K562 (cell line): ENCODE results near the gene PGS1. TPM values are rescaled to one million over a fixed set of nuclear protein-coding genes. Genes with fewer than 3 reads are reported as not detected.

Source experiments
- ATAC-seq: fragments of 200-7000 bp; cut with Tn5 transposase; 3 replicates; pipeline ENCODE4 v1.9.1; 2020; ENCODE audit warnings: moderate library complexity
- BruUV-seq: library from RNA; stranded (reverse); fragments of 400-500 nt; replicated peaks from 2 replicates; lab custom pipeline; 2021; lab: Mats Ljungman, UMichigan
- CTCF ChIA-PET: fragments of 300-600 bp; formaldehyde crosslinking; extraction: SDS; loops from one replicate; lab custom pipeline; 2021; ENCODE audit warnings: low intra/inter-chr PET ratio; lab: Yijun Ruan, JAX
- POLR2A ChIA-PET: fragments of 300-600, 350-650 bp; sonication (Branson Sonifier 250); formaldehyde crosslinking; extraction: SDS; loops from one replicate; lab custom pipeline; 2021; ENCODE audit warnings: antibody characterized with exemption, inconsistent platforms; lab: Yijun Ruan, JAX
- DNase-seq, 4 experiments: peaks; one replicate each; pipeline versions ENCODE4 v3.0.0 to v3.0.0-alpha.2; 2011 to 2018; ENCODE audit warnings: low spot score in 3 of 4, mixed read lengths in 3 of 4; ENCODE audit errors: extremely low read depth in 1 of 4
- FAIRE-seq: peaks from 2 replicates; lab custom pipeline; 2011; peaks lifted over from hg19 to GRCh38; lab: Jason Lieb, UNC
- H2AFZ ChIP-seq: 2 replicates; pipeline ENCODE4 v1.6.0; 2011; ENCODE audit warnings: low read depth, low read length, control low read depth, inconsistent platforms
- H3K27ac ChIP-seq: fragments of 200-600 bp; 3 replicates; pipeline ENCODE4 v1.8.0; 2011; ENCODE audit warnings: low read depth, mild to moderate bottlenecking, control low read depth, inconsistent platforms, low read length, moderate library complexity, mixed read lengths; ENCODE audit errors: extremely low read depth
- H3K27me3 ChIP-seq, 2 experiments: fragments of 300-600 bp in 1 of 2; 2 replicates in 1 of 2; 3 replicates in 1 of 2; pipeline versions ENCODE4 v1.6.0 to v1.8.0; 2011; ENCODE audit warnings: inconsistent platforms in 2 of 2, low read length in 2 of 2, mild to moderate bottlenecking in 1 of 2, mixed read lengths in 1 of 2, moderate library complexity in 1 of 2; ENCODE audit not compliant: control insufficient read depth in 2 of 2, insufficient read depth in 2 of 2
- H3K36me3 ChIP-seq: fragments of 300-600 bp; 3 replicates; pipeline ENCODE4 v1.8.0; 2011; ENCODE audit warnings: mild to moderate bottlenecking, low read length, inconsistent platforms; ENCODE audit not compliant: control insufficient read depth, insufficient read depth
- H3K4me1 ChIP-seq, 2 experiments: fragments of 200-600 bp in 1 of 2; replicated peaks in 1 of 2; 2 replicates in 1 of 2; 3 replicates in 1 of 2; pipeline versions ENCODE4 v1.5.1 to v1.8.0; 2011; ENCODE audit warnings: inconsistent platforms in 2 of 2, low read length in 2 of 2, mild to moderate bottlenecking in 1 of 2, mixed read lengths in 1 of 2, moderate library complexity in 1 of 2; ENCODE audit not compliant: control insufficient read depth in 2 of 2, insufficient read depth in 2 of 2
- H3K4me2 ChIP-seq: 2 replicates; pipeline ENCODE4 v1.6.1; 2011; ENCODE audit warnings: low read length, control low read depth, inconsistent platforms, mixed read lengths; ENCODE audit not compliant: insufficient read depth
- H3K4me3 ChIP-seq: fragments of 200-600 bp; sonication (generic), shearing (Covaris generic); 2 replicates; pipeline ENCODE4 v1.5.1; 2016; ENCODE audit warnings: control low read depth, inconsistent platforms
- H3K79me2 ChIP-seq: fragments of 200-600 bp; 3 replicates; pipeline ENCODE4 v1.8.0; 2011; ENCODE audit warnings: low read length, inconsistent platforms; ENCODE audit not compliant: control insufficient read depth, insufficient read depth
- H3K9ac ChIP-seq, 2 experiments: 2 replicates each; pipeline versions ENCODE4 v1.6.0 to v1.6.1; 2011; ENCODE audit warnings: low read depth in 2 of 2, low read length in 2 of 2, control low read depth in 1 of 2, inconsistent platforms in 1 of 2, mild to moderate bottlenecking in 1 of 2, mixed read lengths in 1 of 2; ENCODE audit not compliant: insufficient read depth in 1 of 2
- H3K9me1 ChIP-seq: one replicate; pipeline ENCODE4 v1.6.0; 2011; ENCODE audit warnings: inconsistent platforms, mild to moderate bottlenecking, low read length, moderate library complexity; ENCODE audit not compliant: control insufficient read depth, insufficient read depth
- H3K9me3 ChIP-seq: replicated peaks from 2 replicates; pipeline ENCODE4 v1.5.1; 2011; ENCODE audit warnings: low read depth, low read length, inconsistent platforms; ENCODE audit not compliant: control insufficient read depth, insufficient read depth
- H4K20me1 ChIP-seq: replicated peaks from 2 replicates; pipeline ENCODE4 v1.6.1; 2011; ENCODE audit warnings: low read length, inconsistent platforms, mixed read lengths; ENCODE audit not compliant: control insufficient read depth, insufficient read depth
- BACH1 ChIP-seq: fragments of 200-800 bp; sonication (Bioruptor generic); IDR thresholded peaks from 2 replicates; pipeline ENCODE4 v1.6.1; 2016; ENCODE audit warnings: missing genetic modification characterization, missing compliant biosample characterization
- BRF1 ChIP-seq: IDR thresholded peaks from 3 replicates; pipeline ENCODE4 v1.6.1; 2011; ENCODE audit warnings: borderline replicate concordance, mild to moderate bottlenecking; ENCODE audit not compliant: insufficient read length; ENCODE audit errors: extremely low read depth
- CEBPG ChIP-seq, 3 experiments: fragments of 200-800 bp in 1 of 3; sonication (Bioruptor generic) in 1 of 3; sonication (generic) in 1 of 3; formaldehyde crosslinking in 1 of 3; IDR thresholded peaks in 2 of 3; conservative IDR thresholded peaks in 1 of 3; 2 replicates each; pipeline versions ENCODE4 v1.6.1 to v1.8.0; 2016 to 2022; ENCODE audit warnings: missing compliant biosample characterization in 2 of 3, missing genetic modification characterization in 2 of 3, mild to moderate bottlenecking in 1 of 3, missing genetic modification reagents in 1 of 3
- CREM ChIP-seq: IDR thresholded peaks from 2 replicates; pipeline ENCODE4 v1.6.1; 2014; ENCODE audit warnings: antibody characterized with exemption, low read depth
- DNMT1 ChIP-seq: fragments of 450-650 bp; IDR thresholded peaks from 2 replicates; pipeline ENCODE4 v1.6.1; 2016; ENCODE audit warnings: antibody characterized with exemption, mild to moderate bottlenecking
- DPF2 ChIP-seq: fragments of 450-650 bp; IDR thresholded peaks from 2 replicates; pipeline ENCODE4 v1.6.1; 2016
- HDAC6 ChIP-seq: IDR thresholded peaks from 2 replicates; pipeline ENCODE4 v1.6.1; 2012; ENCODE audit warnings: low read depth, mild to moderate bottlenecking, control low read depth, inconsistent platforms, low read length, moderate library complexity
- HIVEP1 ChIP-seq: fragments of 250-450 bp; sonication (Bioruptor Pico); IDR thresholded peaks from 2 replicates; pipeline ENCODE4 v1.4.0; 2020; ENCODE audit warnings: mild to moderate bottlenecking
- NR2C2 ChIP-seq, 2 experiments: fragments of 200-800 bp in 1 of 2; sonication (Bioruptor generic) in 1 of 2; sonication (generic) in 1 of 2; formaldehyde crosslinking in 1 of 2; IDR thresholded peaks; 2 replicates each; pipeline versions ENCODE4 v1.6.1 to v1.8.0; 2016 to 2022; ENCODE audit warnings: mild to moderate bottlenecking in 1 of 2, missing compliant biosample characterization in 1 of 2, missing genetic modification characterization in 1 of 2, missing genetic modification reagents in 1 of 2
- POLR3A ChIP-seq: IDR thresholded peaks from 2 replicates; pipeline ENCODE4 v1.6.1; 2011; ENCODE audit warnings: borderline replicate concordance, mild to moderate bottlenecking, moderate library complexity; ENCODE audit not compliant: insufficient read length, insufficient read depth; ENCODE audit errors: extremely low read depth
- TEAD1 ChIP-seq, 2 experiments: fragments of 450-650 bp in 1 of 2; sonication (generic) in 1 of 2; formaldehyde crosslinking; IDR thresholded peaks; 2 replicates each; pipeline versions ENCODE4 v1.4.0 to v1.8.0; 2020 to 2022; ENCODE audit warnings: mild to moderate bottlenecking in 2 of 2, missing genetic modification reagents in 1 of 2
- ZEB2 ChIP-seq: fragments of 450-650 bp; IDR thresholded peaks from 2 replicates; pipeline ENCODE4 v1.6.1; 2016
- ZNF24 ChIP-seq: fragments of 450-650 bp; IDR thresholded peaks from 2 replicates; pipeline ENCODE4 v1.6.1; 2016
- ZNF707 ChIP-seq: fragments of 250-450 bp; sonication (Bioruptor Pico); conservative IDR thresholded peaks from 2 replicates; pipeline ENCODE4 v1.8.0; 2022; ENCODE audit warnings: inconsistent platforms, mild to moderate bottlenecking, moderate library complexity
- WGBS: fragments of 100-300 bp; shearing (Covaris generic); methylation state at CpG from one replicate; pipeline ENCODE4 v1.1.6; 2016; ENCODE audit warnings: low coverage, mixed read lengths; ENCODE audit not compliant: insufficient coverage; ENCODE audit errors: missing lambda C conversion rate; 5-methylcytosine and 5-hydroxymethylcytosine counted together
- in situ Hi-C: fragments of 300-500 bp; cut with MboI; formaldehyde crosslinking; loops from 4 replicates; pipeline ENCODE4 v1.15.0; 2018; ENCODE audit warnings: inconsistent platforms, mixed read lengths
- intact Hi-C: fragments of 100-400 bp; cut with micrococcal nuclease; formaldehyde crosslinking; loops from 2 replicates; pipeline ENCODE4 v1.14.2; 2022
- polyA plus RNA-seq, 8 experiments: library from polyadenylated mRNA; depleted of rRNA in 4 of 8; stranded (reverse) in 5 of 8; unstranded in 3 of 8; fragments of >200 nt; fragmentation: Nextera tagmentation in 2 of 8; fragmentation: Illumina TruSeq in 1 of 8; extraction: Ambion mirVana in 2 of 8; extraction: Trizol in 1 of 8; gene quantifications; 2 replicates each; pipeline versions ENCODE4 v1.2.1 to v1.2.3, GENCODE V29; 2011 to 2014; ENCODE audit warnings: inconsistent platforms in 1 of 8, missing spikeins in 1 of 8
- total RNA-seq, 7 experiments: library from RNA; depleted of rRNA in 6 of 7; stranded (reverse); fragments of >200 nt in 6 of 7; fragmentation: Illumina TruSeq in 2 of 7; extraction: Trizol in 2 of 7; gene quantifications; 2 replicates each; pipeline versions ENCODE4 v1.2.1 to v1.2.3, GENCODE V29; 2011 to 2021; ENCODE audit warnings: low replicate concordance in 1 of 7
- TF ChIP-seq, protein P1 (sequence below): fragments of 200-800 bp; sonication (Bioruptor generic); IDR thresholded peaks from 2 replicates; pipeline ENCODE4 v1.6.1; 2016; ENCODE audit warnings: missing genetic modification characterization, missing compliant biosample characterization
- TF ChIP-seq, protein P2 (sequence below): IDR thresholded peaks from 2 replicates; pipeline ENCODE4 v1.6.1; 2011; ENCODE audit warnings: borderline replicate concordance, low read depth, mild to moderate bottlenecking, moderate library complexity, low read length; ENCODE audit not compliant: insufficient read depth, poor library complexity, severe bottlenecking

The PGS1 gene
- total and polyA plus RNA-seq, 9 of the 15 experiments (the other 6 are each of a cell fraction or from before 2014, with no cell fraction given), result 1.3 to 39.4 (median 22.3) TPM

DNA sequence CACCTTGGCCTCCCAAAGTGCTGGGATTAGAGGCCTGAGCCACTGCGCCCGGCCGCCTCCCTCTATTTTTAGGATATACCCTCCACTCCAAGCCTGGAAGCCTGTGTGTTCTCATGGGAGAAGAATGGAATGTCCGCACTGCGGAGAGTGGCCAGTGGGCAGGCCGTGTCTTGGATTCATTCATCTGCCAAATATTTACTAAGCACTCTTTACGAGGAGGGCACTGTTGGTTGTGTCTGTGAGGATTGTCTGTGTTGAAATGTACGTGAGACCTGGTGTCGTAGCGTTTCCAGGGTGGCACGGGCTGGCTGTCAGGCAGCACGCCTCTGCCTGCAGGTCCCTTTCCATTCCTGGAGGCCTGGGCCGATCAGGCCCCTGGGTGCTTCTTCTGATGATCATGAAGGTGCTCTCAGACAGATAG is 19.2 kb downstream of the PGS1 start:
- H3K9me3 ChIP-seq, result no peaks in the 10 kb centered on the region
- in situ Hi-C loops (no loop called here), intact Hi-C loops (no loop called here)
- ATAC-seq (no peak), DNase-seq (no peak), FAIRE-seq (no peak)
- no peak overlapping the region for H3K4me3 ChIP-seq
- H3K27me3 ChIP-seq, result no peaks in the 10 kb centered on the region
- H4K20me1 ChIP-seq, result no peaks in the 10 kb centered on the region
- 90% methylated on average over 13 of the region's 13 CpGs for WGBS
- H3K36me3 ChIP-seq, result peaks cover 88% of the 10 kb centered on the region; the same call in 2 of the 3 replicates
- no peaks in the 10 kb centered on the region for H3K9me1 ChIP-seq
- peaks cover 7% of the 10 kb centered on the region; the same call in 2 of the 3 replicates for H3K79me2 ChIP-seq
- no peak overlapping the region for H2AFZ ChIP-seq
- BruUV-seq, result no TSS peak
- ChIA-PET POLR2A (interaction anchor here (1.6 kb wide), 1 partner anchor 16 kb away, joined by 4 read pairs; no protein-coding TSS in a partner anchor), CTCF (no interaction called here)
- peaks cover 0 to 4% of the 10 kb centered on the region in 2 experiments; a peak in 1 of 5 replicates for H3K4me1 ChIP-seq
- 0 out of 4 replicates have a peak overlapping the region, but pooled peaks of 1 of the 2 experiments have one; percentile 70 for H3K9ac ChIP-seq
- no peak overlapping the region for H3K27ac ChIP-seq
- H3K4me2 ChIP-seq, result no peak overlapping the region
- TF ChIP-seq CEBPG (CRISPR knock-in tag; IDR thresholded peaks at IDR 0.05) (no peak), CEBPG (tag; conservative IDR thresholded peaks at IDR 0.05 in 1 of 2, IDR thresholded peaks at IDR 0.05 in 1 of 2) (no peak), ZEB2 (no peak), TEAD1 (CRISPR knock-in tag; IDR thresholded peaks at IDR 0.05) (no peak), BRF1 (no peak), CREM (no peak), DNMT1 (no peak), NR2C2 (CRISPR knock-in tag; IDR thresholded peaks at IDR 0.05) (no peak), NR2C2 (tag; IDR thresholded peaks at IDR 0.05) (no peak), POLR3A (no peak), ZNF707 (CRISPR knock-in tag) (no peak), HDAC6 (no peak), BACH1 (tag) (no peak), HIVEP1 (CRISPR knock-in tag) (no peak), ZNF24 (no peak), DPF2 (no peak)
- TF ChIP-seq, protein P1, sequence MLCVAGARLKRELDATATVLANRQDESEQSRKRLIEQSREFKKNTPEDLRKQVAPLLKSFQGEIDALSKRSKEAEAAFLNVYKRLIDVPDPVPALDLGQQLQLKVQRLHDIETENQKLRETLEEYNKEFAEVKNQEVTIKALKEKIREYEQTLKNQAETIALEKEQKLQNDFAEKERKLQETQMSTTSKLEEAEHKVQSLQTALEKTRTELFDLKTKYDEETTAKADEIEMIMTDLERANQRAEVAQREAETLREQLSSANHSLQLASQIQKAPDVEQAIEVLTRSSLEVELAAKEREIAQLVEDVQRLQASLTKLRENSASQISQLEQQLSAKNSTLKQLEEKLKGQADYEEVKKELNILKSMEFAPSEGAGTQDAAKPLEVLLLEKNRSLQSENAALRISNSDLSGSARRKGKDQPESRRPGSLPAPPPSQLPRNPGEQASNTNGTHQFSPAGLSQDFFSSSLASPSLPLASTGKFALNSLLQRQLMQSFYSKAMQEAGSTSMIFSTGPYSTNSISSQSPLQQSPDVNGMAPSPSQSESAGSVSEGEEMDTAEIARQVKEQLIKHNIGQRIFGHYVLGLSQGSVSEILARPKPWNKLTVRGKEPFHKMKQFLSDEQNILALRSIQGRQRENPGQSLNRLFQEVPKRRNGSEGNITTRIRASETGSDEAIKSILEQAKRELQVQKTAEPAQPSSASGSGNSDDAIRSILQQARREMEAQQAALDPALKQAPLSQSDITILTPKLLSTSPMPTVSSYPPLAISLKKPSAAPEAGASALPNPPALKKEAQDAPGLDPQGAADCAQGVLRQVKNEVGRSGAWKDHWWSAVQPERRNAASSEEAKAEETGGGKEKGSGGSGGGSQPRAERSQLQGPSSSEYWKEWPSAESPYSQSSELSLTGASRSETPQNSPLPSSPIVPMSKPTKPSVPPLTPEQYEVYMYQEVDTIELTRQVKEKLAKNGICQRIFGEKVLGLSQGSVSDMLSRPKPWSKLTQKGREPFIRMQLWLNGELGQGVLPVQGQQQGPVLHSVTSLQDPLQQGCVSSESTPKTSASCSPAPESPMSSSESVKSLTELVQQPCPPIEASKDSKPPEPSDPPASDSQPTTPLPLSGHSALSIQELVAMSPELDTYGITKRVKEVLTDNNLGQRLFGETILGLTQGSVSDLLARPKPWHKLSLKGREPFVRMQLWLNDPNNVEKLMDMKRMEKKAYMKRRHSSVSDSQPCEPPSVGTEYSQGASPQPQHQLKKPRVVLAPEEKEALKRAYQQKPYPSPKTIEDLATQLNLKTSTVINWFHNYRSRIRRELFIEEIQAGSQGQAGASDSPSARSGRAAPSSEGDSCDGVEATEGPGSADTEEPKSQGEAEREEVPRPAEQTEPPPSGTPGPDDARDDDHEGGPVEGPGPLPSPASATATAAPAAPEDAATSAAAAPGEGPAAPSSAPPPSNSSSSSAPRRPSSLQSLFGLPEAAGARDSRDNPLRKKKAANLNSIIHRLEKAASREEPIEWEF (CRISPR knock-in tag), result no peak
- TF ChIP-seq, protein P2, sequence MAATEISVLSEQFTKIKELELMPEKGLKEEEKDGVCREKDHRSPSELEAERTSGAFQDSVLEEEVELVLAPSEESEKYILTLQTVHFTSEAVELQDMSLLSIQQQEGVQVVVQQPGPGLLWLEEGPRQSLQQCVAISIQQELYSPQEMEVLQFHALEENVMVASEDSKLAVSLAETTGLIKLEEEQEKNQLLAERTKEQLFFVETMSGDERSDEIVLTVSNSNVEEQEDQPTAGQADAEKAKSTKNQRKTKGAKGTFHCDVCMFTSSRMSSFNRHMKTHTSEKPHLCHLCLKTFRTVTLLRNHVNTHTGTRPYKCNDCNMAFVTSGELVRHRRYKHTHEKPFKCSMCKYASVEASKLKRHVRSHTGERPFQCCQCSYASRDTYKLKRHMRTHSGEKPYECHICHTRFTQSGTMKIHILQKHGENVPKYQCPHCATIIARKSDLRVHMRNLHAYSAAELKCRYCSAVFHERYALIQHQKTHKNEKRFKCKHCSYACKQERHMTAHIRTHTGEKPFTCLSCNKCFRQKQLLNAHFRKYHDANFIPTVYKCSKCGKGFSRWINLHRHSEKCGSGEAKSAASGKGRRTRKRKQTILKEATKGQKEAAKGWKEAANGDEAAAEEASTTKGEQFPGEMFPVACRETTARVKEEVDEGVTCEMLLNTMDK, result no peak
